Fibroblast of gingiva (primary cell): ENCODE measurements around the gene BICRAL.
"Not testable (repeated sequence)": the region's sequence is repeated elsewhere in the genome, so short reads cannot be mapped to it uniquely, and the experiment has no call there.

Experiments
- DNase-seq: peaks from one replicate; pipeline ENCODE4 v3.0.0-alpha.2; 2011; ENCODE audit warnings: low read depth

Gene BICRAL, protein sequence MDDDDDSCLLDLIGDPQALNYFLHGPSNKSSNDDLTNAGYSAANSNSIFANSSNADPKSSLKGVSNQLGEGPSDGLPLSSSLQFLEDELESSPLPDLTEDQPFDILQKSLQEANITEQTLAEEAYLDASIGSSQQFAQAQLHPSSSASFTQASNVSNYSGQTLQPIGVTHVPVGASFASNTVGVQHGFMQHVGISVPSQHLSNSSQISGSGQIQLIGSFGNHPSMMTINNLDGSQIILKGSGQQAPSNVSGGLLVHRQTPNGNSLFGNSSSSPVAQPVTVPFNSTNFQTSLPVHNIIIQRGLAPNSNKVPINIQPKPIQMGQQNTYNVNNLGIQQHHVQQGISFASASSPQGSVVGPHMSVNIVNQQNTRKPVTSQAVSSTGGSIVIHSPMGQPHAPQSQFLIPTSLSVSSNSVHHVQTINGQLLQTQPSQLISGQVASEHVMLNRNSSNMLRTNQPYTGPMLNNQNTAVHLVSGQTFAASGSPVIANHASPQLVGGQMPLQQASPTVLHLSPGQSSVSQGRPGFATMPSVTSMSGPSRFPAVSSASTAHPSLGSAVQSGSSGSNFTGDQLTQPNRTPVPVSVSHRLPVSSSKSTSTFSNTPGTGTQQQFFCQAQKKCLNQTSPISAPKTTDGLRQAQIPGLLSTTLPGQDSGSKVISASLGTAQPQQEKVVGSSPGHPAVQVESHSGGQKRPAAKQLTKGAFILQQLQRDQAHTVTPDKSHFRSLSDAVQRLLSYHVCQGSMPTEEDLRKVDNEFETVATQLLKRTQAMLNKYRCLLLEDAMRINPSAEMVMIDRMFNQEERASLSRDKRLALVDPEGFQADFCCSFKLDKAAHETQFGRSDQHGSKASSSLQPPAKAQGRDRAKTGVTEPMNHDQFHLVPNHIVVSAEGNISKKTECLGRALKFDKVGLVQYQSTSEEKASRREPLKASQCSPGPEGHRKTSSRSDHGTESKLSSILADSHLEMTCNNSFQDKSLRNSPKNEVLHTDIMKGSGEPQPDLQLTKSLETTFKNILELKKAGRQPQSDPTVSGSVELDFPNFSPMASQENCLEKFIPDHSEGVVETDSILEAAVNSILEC

DNA sequence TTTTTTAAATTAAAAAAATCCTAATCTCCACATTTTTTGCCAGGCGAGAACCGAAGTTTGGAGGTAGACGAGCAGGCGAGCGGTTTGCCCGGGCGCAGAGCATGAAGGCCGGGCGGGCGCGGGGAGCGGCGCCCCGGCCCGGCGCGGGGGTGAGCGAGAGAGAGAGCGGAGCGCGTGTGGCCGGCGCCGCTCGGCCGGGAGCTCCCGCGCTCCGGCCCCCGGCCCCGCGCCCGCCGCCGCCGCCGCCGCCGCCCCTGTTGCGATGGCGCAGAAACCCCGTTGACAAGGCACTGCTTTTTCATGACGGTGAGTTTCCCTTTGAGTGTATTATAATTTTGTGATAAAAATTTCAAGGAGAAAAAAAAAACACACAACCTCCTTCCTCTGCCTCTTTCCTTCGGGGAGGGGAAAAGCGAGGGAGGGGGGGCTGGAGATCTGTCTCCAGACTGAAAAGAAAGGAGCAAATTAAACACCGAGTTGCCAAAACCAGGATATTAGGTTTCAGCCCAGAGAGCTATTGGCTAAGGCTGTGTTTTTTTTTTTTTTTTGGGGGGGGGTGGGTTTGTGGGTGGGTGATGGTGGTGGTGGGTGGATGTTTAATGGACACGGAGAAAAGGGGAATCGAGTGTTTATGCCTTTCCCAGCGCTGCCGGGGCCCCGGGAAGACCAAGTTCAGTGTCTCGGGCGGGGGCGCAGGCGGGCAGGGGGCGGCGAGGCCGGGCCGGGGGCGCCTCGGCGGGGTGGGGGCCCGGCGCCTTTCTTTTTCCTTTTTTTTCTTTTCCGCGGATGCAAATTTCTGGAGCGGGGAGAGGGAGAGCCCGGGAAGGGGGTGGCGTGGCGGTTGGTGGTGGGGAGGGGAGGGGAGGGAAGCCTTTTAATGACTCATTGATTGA lies at the start of gene BICRAL:
TSS of gene BICRAL (plus strand) at position 257 of the 893 bp plus-strand sequence. CDS start 39,971 bp downstream, outside the sequence.
- peak; percentile 82 for DNase-seq

DNA sequence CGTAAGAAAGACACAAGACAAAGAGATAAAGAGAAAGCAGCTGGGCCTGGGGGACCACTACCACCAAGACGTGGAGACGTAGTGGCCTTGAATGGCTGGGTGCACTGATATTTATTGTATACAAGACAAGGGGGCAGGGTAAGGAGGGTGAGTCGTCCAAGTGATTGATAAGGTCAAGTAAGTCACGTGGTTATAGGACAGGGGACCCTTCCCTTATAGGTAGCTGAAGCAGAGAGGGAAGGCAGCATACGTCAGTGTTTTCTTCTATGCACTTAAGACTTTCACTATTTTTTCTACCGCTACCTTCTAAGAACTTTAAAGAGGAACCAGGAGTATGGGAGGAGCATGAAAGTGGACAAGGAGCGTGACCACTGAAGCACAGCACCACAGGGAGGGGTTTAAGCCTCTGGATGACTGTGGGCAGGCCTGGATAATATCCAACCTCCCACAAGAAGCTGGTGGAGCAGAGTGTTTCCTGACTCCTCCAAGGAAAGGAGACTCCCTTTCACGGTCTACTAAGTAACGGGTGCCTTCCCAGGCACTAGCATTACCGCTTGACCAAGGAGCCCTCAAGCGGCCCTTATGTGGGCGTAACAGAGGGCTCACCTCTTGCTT lies 47.9 kb upstream of the BICRAL start:
- DNase-seq: not testable (repeated sequence)

DNA sequence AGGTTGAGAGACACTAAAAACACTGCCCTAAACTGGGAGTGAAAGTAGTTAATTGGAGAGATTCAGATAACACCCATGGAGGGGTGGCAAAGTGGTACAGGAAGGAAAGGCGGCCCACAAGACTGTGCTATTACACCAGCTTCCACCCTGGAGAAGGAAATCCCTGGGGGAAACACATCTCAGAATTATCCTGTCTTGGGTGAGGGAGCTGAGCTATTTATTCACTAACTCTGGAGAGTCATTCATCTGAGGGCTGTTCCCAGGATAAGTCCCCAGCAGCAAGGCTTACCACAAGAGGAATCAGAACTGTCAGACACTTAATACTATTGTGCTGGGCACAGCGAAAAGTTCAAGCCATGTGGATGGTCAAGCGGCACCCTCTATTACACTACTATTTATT lies 45.9 kb upstream of the BICRAL start:
- no peak for DNase-seq

DNA sequence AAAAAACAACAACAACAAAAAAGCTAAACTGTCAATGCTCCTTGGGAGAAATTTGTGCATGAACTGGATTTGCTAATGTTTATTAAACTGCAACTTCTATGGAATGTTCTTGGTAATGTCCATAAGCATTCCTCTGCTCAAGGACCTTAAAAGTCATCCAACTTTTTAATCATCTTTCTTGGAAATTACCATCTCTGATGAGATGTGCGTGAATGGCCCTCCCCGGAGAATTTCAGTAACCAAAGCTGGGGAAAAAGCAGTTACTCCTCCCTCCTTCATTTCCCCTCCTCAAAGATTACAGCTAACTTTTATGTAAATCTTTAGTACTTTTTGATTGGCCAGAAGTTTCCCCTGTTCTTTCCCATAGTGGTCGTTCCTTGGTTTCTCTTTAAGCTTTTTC lies 41.1 kb upstream of the BICRAL start:
- peak; percentile 88 for DNase-seq

DNA sequence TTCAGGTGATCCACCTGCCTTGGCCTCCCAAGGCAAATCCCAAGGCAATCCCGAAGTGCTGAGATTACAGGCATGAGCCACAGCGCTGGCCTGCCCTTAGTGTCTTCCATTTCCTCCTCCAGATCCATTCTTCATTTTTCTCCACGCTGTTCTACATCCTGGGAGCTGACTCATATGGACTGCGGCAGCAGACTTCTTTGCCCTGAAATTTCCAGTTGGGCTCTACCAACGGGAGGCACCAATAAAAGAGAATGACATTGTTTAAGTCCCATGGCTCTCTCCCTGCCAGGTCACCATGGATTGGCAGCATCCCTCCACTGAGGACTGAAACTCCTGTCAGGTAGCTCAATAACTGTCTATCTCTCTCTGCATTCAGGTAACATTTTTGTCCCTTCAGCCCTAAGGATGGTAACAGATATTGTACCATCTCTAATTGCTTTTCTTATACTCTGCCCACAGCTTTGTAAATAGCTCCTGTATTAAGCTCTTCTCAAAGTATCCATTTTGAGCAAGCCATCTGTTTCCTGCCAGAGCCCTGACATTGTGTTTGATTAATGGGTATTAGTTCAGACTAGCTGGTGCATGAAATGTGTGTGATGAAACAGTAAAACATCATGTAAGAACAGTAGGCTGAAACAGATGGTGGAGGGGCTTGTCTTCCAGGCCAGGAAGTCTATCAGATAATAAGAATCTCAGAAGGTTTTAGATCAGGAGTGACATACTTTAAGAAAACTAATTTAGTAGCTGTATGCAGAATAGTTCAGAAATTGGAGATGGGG lies 39.5 kb upstream of the BICRAL start:
- peak; percentile 53 for DNase-seq

DNA sequence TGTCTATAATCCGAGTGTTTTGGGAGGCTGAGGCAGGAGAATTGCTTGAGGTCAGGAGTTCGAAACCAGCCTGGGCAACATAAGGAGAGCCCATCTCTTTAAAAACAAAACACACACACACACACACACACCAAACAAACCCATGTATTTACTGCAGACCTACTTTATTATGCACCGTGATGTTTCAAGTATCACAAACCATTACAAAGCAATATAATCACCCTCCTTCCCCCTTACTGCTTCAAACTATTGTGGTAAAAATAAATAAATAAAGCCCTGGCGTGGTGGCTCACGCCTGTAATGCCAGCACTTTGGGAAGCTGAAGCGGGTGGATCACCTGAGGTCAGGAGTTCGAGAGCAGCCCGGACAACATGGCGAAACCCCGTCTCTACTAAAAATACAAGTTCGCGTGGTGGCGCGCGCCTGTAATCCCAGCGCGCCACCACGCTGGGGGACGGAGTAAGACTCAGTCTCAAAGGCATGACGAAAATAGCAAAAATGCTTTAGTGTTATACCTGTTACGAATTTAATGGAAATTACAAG lies 37.4 kb upstream of the BICRAL start:
- DNase-seq: no peak

DNA sequence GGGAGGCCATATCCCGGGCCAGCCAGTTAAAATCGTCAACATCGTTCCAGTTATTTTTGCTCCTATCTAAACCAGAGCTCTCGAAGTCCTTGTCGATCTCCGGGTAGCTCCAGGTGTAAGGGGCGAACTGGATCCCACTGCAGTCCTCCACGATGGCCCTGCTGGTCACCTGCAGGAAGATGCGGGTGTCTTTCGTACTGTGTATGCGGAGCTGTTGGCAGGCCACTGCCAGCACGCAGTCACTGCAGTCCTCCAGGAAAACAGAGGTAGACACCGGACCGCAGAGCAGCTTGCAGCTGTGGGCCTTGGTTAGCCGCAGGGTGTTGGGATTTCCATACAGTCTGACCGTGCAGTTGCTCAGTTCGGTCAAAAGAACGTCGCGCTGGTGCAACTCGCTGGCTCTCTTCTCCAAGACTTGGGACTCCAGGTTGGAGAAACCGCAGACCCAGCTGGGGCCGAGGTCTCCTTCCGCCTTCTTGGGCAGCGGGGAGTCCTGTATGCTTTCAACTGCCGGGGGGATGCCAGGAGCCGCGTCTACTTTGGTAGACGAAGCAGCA lies 36.7 kb upstream of the BICRAL start:
- peak; percentile 12 for DNase-seq

DNA sequence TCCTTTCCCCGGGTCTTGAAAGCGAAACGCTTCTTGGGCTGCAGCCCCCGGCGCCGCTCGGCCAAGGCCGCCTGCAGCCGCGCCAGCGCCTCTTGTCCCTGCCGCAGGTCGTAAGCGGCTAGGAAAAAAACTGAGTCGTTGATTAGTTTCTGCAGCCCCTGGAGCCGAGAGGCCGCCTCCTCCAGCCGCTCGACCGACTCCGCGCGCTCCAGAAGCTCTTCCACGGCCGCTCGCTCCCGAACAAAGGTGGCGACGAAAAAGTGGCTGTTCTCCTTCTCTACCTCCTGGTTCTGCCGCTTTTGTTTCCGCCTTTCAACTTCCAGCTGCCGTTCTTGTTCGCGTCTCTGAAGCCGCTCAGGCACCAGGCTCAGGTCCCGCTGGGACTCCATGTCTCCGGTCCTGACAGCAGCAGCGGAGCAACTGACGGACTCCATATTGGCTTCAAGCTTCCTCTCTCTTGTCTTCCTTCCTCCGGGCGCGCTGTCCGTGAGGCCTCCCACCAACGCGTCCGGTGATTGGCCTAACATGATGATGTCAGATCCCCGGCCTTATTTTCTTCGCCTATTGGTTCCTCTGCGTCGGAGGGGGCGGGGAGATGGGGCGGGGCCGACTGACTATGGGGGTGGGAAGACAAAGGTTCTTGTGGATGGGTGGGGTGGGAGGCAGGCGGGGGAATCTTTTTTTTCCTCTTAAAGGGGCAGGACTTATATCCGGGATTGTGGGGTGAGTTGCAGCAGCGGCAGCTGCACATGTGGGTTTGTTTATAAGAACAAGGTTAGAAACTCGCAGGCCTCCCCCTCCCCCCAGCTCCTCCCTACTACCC lies 36.0 kb upstream of the BICRAL start, which contains the start of gene TBCC:
TSS of gene TBCC (minus strand) at position 464 of the 823 bp plus-strand sequence. CDS start at position 434, 30 bp downstream.
- peak; percentile 99 for DNase-seq

DNA sequence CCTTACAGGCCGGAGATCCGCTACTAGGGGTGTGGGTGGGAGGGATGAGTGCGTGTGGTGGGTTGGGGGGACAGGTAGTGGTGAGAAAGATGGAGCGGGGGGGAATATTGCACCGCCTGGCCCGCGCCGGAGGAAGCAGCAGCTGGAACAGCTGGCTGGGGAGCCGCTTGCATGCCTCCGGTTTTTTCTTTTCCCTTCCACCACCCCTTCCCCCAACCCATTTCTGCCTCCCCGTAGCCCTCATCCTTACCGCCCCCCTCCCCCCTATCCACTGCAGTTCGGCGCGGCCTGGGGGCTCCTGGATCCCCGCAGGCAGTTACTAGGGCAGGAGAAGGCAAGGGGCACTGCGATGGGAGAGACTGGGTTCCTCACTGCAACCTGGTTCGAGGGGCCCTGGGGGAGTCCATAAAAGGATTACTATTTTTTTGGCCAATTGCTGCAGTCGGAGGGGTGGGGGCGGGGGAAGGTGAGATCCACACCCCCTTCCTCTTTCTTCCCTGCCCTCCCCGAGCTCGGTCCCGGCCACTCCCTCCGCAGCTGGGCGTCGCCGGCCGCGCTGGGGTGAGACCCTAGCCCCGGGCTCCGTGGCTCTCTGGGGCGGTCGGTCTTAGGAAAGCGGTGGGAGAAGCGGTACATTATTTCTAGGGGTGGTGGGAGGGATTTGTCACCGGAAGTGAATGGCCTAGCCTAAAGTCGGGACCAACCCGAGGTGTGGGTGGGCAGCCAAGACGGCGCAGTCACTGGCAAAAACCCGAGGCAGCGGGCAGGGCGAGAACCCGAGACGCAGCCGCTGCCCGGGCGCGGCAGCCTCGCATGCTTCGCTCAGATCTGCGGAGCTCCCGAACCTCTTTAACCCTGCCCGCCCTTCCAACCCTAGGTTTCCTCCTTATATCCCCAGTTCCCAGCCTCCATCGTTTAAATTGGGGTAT lies 35.1 kb upstream of the BICRAL start:
- peak; percentile 94 for DNase-seq

DNA sequence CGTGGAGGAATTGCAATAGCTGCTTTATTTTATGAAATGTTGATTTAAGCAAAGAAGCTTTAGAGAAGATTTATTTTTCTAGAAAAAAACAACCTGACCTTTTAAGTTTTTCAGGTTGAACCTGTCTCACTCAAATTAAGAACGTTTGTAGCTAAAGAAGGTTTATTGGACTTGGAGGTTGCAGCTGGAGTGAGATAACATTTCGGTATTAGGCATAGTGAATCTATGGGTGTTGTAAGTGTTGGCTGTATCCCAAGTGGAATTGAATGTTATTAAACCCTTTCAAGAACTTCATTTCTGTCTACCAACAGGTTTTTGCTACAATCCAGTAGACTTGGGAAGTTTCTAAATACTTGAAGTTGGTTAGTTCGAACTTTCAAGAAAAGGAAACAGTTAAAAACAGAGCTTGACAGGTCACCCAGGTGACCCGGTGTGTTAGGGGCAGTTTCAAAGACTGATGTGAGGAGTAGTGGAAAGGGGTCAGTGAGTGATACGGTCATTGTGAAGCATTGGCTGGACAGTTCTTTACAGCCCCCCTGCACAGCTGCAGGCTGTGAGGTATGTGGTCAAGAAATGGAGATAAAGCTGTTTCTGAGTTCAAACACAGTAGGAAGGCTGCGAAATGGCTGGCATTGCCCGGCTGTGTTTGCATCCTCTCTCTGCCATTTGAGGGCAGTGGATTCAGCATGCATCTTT lies 33.5 kb upstream of the BICRAL start:
- no peak for DNase-seq

DNA sequence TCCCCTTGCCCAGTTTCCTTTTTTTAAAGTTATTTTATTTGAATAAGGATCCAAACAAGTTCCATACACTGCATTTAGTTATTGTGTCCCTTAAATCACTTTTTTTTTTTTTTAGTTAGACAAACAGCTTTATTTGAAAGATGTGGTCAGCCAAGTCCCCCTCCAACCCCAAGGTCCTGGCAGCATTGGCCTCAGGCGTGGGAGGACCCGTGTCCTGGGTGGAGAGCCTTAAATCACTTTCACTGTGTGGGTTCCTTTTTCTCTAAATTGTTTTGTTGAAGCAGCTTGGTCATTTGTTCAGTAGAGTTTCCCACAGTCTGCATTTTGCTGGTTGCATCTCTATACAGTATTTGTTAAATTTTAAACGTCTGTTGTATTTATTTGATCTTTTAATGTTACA lies 30.8 kb upstream of the BICRAL start:
- DNase-seq: no peak

DNA sequence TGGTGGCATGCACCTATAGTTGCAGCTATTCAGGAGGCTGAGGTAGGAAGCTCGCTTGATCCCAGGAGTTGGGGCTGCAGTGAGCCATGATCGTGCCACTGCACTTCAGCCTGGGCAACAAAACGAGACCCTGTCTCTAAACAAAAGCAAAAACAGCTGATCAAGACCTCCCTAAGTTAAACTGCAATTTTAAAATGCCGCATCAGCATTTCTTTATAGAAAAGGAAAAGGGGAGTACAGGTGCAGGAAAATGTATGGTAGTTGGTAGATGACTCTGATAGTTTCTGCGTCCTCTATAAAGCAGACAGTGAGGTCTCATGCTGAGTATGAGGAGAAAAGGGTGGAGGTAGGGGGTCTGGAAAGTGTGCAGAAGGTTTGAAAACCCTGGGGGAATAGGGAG lies 27.1 kb upstream of the BICRAL start:
- DNase-seq: no peak

DNA sequence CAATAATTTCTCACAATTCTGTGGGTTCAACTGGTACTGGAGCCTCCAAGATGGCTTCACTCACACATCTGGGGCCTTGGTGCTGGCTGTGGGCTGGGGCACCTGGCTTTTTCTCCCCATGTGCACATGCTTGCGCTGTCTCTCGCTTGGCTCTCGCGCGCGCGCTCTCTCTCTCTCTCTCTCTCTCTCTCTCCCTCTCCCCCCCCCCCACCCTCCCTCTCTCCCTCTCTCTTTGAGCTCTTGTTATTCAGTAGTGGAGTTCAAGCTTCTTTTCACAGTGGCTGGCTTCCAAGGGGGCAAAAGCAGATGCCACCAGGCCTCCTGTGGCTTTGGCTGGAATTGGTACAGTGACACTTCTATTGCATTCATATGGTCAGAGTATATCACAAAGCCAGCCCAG lies 25.1 kb upstream of the BICRAL start:
- no peak for DNase-seq

DNA sequence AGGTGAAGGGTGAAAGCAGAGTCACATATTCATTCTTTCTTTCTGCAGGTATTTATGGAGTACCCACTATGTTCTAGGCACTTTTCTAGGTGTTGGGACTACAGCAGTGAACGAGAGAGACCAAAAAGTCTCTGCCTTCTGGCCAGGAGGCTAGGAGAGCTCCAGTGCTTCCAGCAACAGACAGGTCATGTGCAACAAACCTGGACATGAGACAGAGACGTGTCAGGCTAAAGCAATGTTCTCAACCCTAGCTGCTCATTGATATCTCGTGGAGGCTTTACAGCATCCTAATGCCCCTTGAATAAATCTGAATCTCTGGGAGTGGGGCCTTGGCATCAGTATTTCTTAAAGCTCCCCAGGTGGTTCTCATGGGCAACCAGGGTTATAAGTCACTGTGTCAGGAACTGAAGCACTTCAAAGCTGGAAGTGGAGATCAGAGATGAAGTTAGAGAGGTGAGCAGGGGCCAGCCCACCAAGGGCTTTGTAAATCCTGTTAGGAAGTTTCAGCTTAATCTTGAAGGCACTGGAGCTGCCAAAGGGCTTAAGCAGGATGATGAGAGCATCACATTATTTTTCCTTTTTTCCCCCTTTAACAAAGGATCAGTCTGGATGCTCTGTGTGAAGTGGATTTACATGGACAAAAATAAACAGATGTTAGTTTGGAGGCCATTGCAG lies 23.0 kb upstream of the BICRAL start:
- DNase-seq: no peak

DNA sequence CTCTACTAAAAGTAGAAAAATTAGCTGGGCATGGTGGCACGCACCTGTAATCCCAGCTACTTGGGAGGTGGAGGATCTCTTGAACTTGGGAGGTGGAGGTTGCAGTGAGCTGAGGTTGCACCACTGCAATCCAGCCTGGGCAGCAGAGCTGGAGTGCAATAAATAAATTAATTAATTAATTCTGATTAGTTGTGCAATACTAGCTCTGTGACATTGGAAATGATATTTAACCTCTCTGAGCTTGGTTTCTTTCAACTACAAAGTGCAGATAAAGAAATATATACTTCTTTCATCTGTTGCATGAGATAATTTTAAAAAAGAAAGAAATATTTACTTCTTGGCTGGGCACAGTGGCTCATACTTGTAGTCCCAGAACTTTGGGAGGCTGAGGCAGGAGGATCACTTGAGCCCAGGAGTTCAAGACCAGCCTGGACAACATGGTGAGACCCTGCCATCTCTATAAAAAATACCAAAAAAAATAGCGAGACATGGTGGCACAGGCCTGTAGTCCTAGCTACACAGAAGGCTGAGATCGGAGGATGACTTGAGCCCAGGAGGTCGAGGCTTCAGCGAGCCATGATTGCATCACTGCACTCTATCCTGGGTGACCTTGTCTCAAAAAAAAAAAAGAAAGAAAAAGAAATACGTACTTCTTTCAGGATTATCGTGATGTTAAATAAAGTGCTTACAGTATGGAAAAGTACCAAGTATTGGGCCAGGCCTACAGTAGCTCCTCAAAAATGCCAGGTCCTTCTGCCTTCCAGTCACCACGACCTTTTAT lies 20.4 kb upstream of the BICRAL start:
- no peak for DNase-seq

DNA sequence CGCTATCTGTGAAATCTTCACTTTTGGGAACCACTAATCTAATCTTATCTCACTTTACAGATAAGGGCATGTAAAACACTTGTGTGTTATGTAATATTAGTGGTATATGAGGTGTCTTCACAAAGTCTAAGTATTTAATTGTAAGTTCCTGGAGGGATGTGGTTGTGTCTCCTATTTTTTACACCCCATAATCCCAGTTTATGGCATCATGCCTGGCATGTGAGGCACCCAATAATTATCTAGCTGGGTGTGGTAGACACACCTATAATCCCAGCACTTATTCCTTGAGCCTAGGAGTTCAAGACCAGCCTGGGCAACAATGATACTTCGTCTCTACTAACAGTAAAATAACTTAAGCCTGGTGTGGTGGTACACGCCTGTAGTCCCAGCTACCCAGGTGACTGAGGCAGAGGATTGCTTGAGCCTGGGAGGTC lies 19.4 kb upstream of the BICRAL start:
- no peak for DNase-seq
